Stimulated activated CD8-positive, alpha-beta memory T cell treated with anti-CD3 and anti-CD28 coated beads, Interleukin-4, amount 100 ng/mL, for 4 hours (primary cell): Measurements from ENCODE around the gene TMED7.
"Not testable (repeated sequence)": the region's sequence is repeated elsewhere in the genome, so short reads cannot be mapped to it uniquely, and the experiment has no call there.

Source experiments
- DNase-seq, 2 donors: peaks; one replicate each; pipeline ENCODE4 v3.0.0-alpha.2; 2020; ENCODE audit warnings: low read depth in 2 of 2, low spot score in 1 of 2

TMED7 gene

GRCh38 chr5:115625579-115626444 lies at the start of gene TMED7:
TSS of gene TMED7 (minus strand) at chr5:115626036. CDS start at chr5:115625792, 244 bp downstream.
- DNase-seq, result peak; percentile 100

- DNase-seq, result not testable (repeated sequence)
Measured at GRCh38 chr5:115674782-115675181, 48.9 kb upstream of the TMED7 start.

GRCh38 chr5:115673596-115673995 lies 47.8 kb upstream of the TMED7 start:
- no peak for DNase-seq

GRCh38 chr5:115671939-115672338 lies 46.1 kb upstream of the TMED7 start:
- DNase-seq, result no peak

GRCh38 chr5:115666023-115666422 lies 40.2 kb upstream of the TMED7 start:
- no peak for DNase-seq

GRCh38 chr5:115661563-115661962 lies 35.7 kb upstream of the TMED7 start:
- DNase-seq, result no peak

- no peak for DNase-seq
Measured at GRCh38 chr5:115661101-115661500, 35.3 kb upstream of the TMED7 start.

- no peak for DNase-seq
Measured at GRCh38 chr5:115657881-115658233, 32.0 kb upstream of the TMED7 start.

GRCh38 chr5:115657125-115657880 lies 31.5 kb upstream of the TMED7 start:
- DNase-seq, result no peak

GRCh38 chr5:115656404-115656803 lies 30.6 kb upstream of the TMED7 start:
- no peak for DNase-seq

- DNase-seq, result no peak
Measured at GRCh38 chr5:115655994-115656393, 30.2 kb upstream of the TMED7 start.

- DNase-seq, result no peak
Measured at GRCh38 chr5:115649541-115649940, 23.7 kb upstream of the TMED7 start.

GRCh38 chr5:115648056-115648455 lies 22.2 kb upstream of the TMED7 start:
- no peak for DNase-seq

- DNase-seq, result not testable (repeated sequence)
Measured at GRCh38 chr5:115645386-115645785, 19.6 kb upstream of the TMED7 start.

- DNase-seq, result no peak
Measured at GRCh38 chr5:115644046-115644445, 18.2 kb upstream of the TMED7 start.

- no peak for DNase-seq
Measured at GRCh38 chr5:115641948-115642347, 16.1 kb upstream of the TMED7 start.

- DNase-seq, result no peak
Measured at GRCh38 chr5:115640274-115640673, 14.4 kb upstream of the TMED7 start.

GRCh38 chr5:115639377-115639776 lies 13.5 kb upstream of the TMED7 start:
- no peak for DNase-seq

- no peak for DNase-seq
Measured at GRCh38 chr5:115637507-115637906, 11.7 kb upstream of the TMED7 start.

GRCh38 chr5:115636008-115636407 lies 10.2 kb upstream of the TMED7 start:
- no peak for DNase-seq

GRCh38 chr5:115634343-115635132 lies 8.7 kb upstream of the TMED7 start:
- DNase-seq, result peak; percentile 54 to 74

GRCh38 chr5:115629903-115630302 lies 4.1 kb upstream of the TMED7 start:
- DNase-seq, result no peak
